Measurements from ENCODE around the gene PCDHGA2. TPM values are rescaled to one million over a fixed set of nuclear protein-coding genes. Genes with fewer than 3 reads are reported as not detected.
"Not testable (repeated sequence)": the region's sequence is repeated elsewhere in the genome, so short reads cannot be mapped to it uniquely, and the experiment has no call there.

Gene PCDHGA2
- total RNA-seq, 1 donor, result 2.9 TPM

GRCh38 chr5:141384471-141385267 is 46.1 kb downstream of the PCDHGA2 start:
- Histone ChIP-seq H4K20me1 (ENCODE audit: insufficient read depth, low read length) (no peaks in the 10 kb centered on the region), H3K27ac (ENCODE audit: low read depth, low read length) (no peak overlapping the region), H3K79me2 (ENCODE audit: insufficient read depth, low read length) (no peaks in the 10 kb centered on the region), H3K27me3 (ENCODE audit: insufficient read depth, low read length) (no peaks in the 10 kb centered on the region), H3K9me3 (ENCODE audit: low read depth, low read length) (peaks cover 10% of the 10 kb centered on the region), H3K4me1 (ENCODE audit: insufficient read depth, low read length) (no peaks in the 10 kb centered on the region), H3K36me3 (ENCODE audit: insufficient read depth, low read length) (no peaks in the 10 kb centered on the region), H3K4me2 (ENCODE audit: insufficient read depth, low read length) (no peak overlapping the region), H2AFZ (ENCODE audit: low read length) (no peak overlapping the region), H3K4me3 (ENCODE audit: insufficient read depth, low read length) (no peak overlapping the region)
- no peak for DNase-seq (ENCODE audit: insufficient read length, low spot score, missing footprints)
- TF ChIP-seq CTCF (IDR thresholded peaks at IDR 0.05; ENCODE audit: extremely low read depth, low read depth, low read length), result no peak

DNA sequence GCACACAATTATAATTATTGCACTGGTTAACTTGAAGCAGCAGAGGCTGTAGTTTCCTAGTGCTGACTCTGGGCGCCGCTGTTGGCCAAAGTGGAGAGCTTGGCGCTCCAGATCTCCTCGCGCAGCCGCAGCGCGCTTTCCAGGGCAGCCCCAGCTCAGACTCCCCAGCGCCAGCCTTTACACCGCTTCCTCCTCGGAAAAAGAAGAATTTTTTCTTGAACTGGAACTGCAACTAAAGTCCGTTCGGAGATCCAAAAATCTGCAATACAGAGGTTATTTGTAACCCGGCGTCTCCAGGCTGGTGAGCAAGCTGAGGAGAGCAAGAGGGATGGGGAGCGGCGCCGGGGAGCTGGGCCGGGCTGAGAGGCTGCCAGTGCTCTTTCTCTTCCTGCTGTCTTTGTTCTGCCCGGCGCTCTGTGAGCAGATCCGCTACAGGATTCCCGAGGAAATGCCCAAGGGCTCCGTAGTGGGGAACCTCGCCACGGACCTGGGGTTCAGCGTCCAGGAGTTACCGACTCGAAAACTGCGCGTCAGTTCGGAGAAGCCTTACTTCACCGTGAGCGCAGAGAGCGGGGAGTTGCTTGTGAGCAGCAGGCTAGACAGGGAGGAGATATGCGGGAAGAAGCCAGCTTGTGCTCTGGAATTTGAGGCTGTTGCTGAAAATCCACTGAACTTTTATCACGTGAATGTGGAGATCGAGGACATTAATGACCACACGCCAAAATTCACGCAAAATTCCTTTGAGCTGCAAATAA is 49.2 kb downstream of the PCDHGA2 start, which contains the start of gene PCDHGB4:
PCDHGB4 (plus strand) TSS at position 142 of the 755 bp plus-strand sequence; CDS start at position 329, 187 bp downstream.
- Histone ChIP-seq H3K9me3 (ENCODE audit: low read depth, low read length) (peaks cover 12% of the 10 kb centered on the region), H3K4me2 (ENCODE audit: insufficient read depth, low read length) (peak within 1 kb of the TSS; percentile 37), H2AFZ (ENCODE audit: low read length) (peak within 1 kb of the TSS; percentile 25), H3K4me3 (ENCODE audit: insufficient read depth, low read length) (peak within 1 kb of the TSS; percentile 69)
- not testable (repeated sequence) for H3K4me1 ChIP-seq (ENCODE audit: insufficient read depth, low read length); H3K79me2 ChIP-seq (ENCODE audit: insufficient read depth, low read length); H4K20me1 ChIP-seq (ENCODE audit: insufficient read depth, low read length); H3K27ac ChIP-seq (ENCODE audit: low read depth, low read length); H3K27me3 ChIP-seq (ENCODE audit: insufficient read depth, low read length); DNase-seq (ENCODE audit: insufficient read length, low spot score, missing footprints); H3K36me3 ChIP-seq (ENCODE audit: insufficient read depth, low read length)
- peak; percentile 57 for TF ChIP-seq CTCF (IDR thresholded peaks at IDR 0.05; ENCODE audit: extremely low read depth, low read depth, low read length)

DNA sequence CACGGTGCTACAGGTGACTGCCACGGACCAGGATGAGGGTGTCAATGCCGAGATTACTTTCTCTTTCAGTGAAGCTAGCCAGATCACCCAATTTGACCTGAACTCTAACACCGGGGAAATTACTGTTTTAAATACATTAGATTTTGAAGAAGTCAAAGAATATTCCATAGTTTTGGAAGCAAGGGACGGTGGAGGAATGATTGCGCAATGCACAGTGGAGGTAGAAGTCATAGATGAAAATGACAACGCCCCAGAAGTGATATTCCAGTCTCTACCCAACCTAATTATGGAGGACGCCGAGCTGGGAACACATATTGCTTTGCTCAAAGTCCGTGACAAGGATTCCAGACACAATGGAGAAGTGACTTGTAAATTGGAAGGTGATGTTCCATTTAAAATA is 50.1 kb downstream of the PCDHGA2 start:
- Histone ChIP-seq H3K27ac (ENCODE audit: low read depth, low read length) (no peak overlapping the region), H2AFZ (ENCODE audit: low read length) (no peak overlapping the region), H3K4me1 (ENCODE audit: insufficient read depth, low read length) (no peaks in the 10 kb centered on the region), H4K20me1 (ENCODE audit: insufficient read depth, low read length) (no peaks in the 10 kb centered on the region), H3K4me2 (ENCODE audit: insufficient read depth, low read length) (peak overlapping the region; percentile 20), H3K27me3 (ENCODE audit: insufficient read depth, low read length) (no peaks in the 10 kb centered on the region), H3K9me3 (ENCODE audit: low read depth, low read length) (peaks cover 18% of the 10 kb centered on the region), H3K79me2 (ENCODE audit: insufficient read depth, low read length) (no peaks in the 10 kb centered on the region), H3K4me3 (ENCODE audit: insufficient read depth, low read length) (peak overlapping the region; percentile 47), H3K36me3 (ENCODE audit: insufficient read depth, low read length) (peaks cover 4% of the 10 kb centered on the region)
- no peak for TF ChIP-seq CTCF (IDR thresholded peaks at IDR 0.05; ENCODE audit: extremely low read depth, low read depth, low read length)
- no peak for DNase-seq (ENCODE audit: insufficient read length, low spot score, missing footprints)

Data from osteoblast (primary cell).